DND-41 (cell line): ENCODE measurements around the gene ZNF474.

Experiments
- CTCF ChIP-seq: IDR thresholded peaks from 2 replicates; pipeline ENCODE4 v1.5.1; 2012; ENCODE audit warnings: borderline replicate concordance, low read length, moderate library complexity, mild to moderate bottlenecking; ENCODE audit not compliant: poor library complexity, severe bottlenecking; ENCODE audit errors: extremely low read depth
- EZH2 ChIP-seq: IDR thresholded peaks from 3 replicates; pipeline ENCODE4 v1.6.1; 2012; ENCODE audit warnings: borderline replicate concordance, low read depth, mild to moderate bottlenecking, moderate library complexity, low read length, inconsistent platforms; ENCODE audit not compliant: severe bottlenecking

- no peak for TF ChIP-seq CTCF
- no peak for TF ChIP-seq EZH2
Measured at GRCh38 chr5:122165559-122166078, 36.3 kb downstream of the ZNF474 start.
